Measurements from ENCODE around the gene ST6GALNAC2. TPM values are rescaled to one million over a fixed set of nuclear protein-coding genes. Genes with fewer than 3 reads are reported as not detected.

Gene ST6GALNAC2
- total and polyA plus RNA-seq, 2 experiments from 2014 or later, result 0.31 TPM; not detected in 1

GRCh38 chr17:76625496-76625895, 39.8 kb upstream of the ST6GALNAC2 start:
- Histone ChIP-seq H2AFZ (no peak overlapping the region), H3F3A (replicated peaks; ENCODE audit: low read depth) (no peaks in the 10 kb centered on the region), H3K27ac (ENCODE audit: low read depth) (no peak overlapping the region), H3K36me3 (ENCODE audit: insufficient read depth) (no peaks in the 10 kb centered on the region), H3K9me2 (ENCODE audit: insufficient read depth) (no peaks in the 10 kb centered on the region), H3K79me2 (replicated peaks; ENCODE audit: insufficient read depth) (no peaks in the 10 kb centered on the region), H3K4me2 (no peak overlapping the region), H4K20me1 (replicated peaks; ENCODE audit: insufficient read depth) (0 out of 2 replicates have a peak, but pooled peaks cover 3% of the 10 kb centered on the region), H3K27me3 (ENCODE audit: insufficient read depth) (no peaks in the 10 kb centered on the region), H3K4me3 (no peak overlapping the region), H3K4me1 (ENCODE audit: insufficient read depth) (peaks cover 3% of the 10 kb centered on the region)
- ATAC-seq (no peak), DNase-seq (ENCODE audit: low spot score) (no peak)
- peaks cover 11% of the 10 kb centered on the region for H3K4me1 Mint-ChIP-seq
- no peaks in the 10 kb centered on the region for H3K36me3 Mint-ChIP-seq (ENCODE audit: low read depth)
- H3K9me3 Mint-ChIP-seq, result no peaks in the 10 kb centered on the region
- TF ChIP-seq ZNF114 (CRISPR knock-in tag; IDR thresholded peaks at IDR 0.05) (no peak), NANOG (IDR thresholded peaks at IDR 0.05; ENCODE audit: borderline replicate concordance) (no peak), ZNF331 (CRISPR knock-in tag; IDR thresholded peaks at IDR 0.05; ENCODE audit: low read depth) (no peak), CREB1 (CRISPR knock-in tag; IDR thresholded peaks at IDR 0.05; ENCODE audit: low read depth) (no peak)
- TF ChIP-seq, protein P1, sequence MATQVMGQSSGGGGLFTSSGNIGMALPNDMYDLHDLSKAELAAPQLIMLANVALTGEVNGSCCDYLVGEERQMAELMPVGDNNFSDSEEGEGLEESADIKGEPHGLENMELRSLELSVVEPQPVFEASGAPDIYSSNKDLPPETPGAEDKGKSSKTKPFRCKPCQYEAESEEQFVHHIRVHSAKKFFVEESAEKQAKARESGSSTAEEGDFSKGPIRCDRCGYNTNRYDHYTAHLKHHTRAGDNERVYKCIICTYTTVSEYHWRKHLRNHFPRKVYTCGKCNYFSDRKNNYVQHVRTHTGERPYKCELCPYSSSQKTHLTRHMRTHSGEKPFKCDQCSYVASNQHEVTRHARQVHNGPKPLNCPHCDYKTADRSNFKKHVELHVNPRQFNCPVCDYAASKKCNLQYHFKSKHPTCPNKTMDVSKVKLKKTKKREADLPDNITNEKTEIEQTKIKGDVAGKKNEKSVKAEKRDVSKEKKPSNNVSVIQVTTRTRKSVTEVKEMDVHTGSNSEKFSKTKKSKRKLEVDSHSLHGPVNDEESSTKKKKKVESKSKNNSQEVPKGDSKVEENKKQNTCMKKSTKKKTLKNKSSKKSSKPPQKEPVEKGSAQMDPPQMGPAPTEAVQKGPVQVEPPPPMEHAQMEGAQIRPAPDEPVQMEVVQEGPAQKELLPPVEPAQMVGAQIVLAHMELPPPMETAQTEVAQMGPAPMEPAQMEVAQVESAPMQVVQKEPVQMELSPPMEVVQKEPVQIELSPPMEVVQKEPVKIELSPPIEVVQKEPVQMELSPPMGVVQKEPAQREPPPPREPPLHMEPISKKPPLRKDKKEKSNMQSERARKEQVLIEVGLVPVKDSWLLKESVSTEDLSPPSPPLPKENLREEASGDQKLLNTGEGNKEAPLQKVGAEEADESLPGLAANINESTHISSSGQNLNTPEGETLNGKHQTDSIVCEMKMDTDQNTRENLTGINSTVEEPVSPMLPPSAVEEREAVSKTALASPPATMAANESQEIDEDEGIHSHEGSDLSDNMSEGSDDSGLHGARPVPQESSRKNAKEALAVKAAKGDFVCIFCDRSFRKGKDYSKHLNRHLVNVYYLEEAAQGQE (IDR thresholded peaks at IDR 0.05; ENCODE audit: unreplicated experiment), result no peak
- H3K27me3 Mint-ChIP-seq (ENCODE audit: insufficient read depth, low read depth, poor library complexity), result peaks cover 6% of the 10 kb centered on the region
- no peak overlapping the region for H3K27ac Mint-ChIP-seq
- no peak overlapping the region for H3K4me3 Mint-ChIP-seq

DNA sequence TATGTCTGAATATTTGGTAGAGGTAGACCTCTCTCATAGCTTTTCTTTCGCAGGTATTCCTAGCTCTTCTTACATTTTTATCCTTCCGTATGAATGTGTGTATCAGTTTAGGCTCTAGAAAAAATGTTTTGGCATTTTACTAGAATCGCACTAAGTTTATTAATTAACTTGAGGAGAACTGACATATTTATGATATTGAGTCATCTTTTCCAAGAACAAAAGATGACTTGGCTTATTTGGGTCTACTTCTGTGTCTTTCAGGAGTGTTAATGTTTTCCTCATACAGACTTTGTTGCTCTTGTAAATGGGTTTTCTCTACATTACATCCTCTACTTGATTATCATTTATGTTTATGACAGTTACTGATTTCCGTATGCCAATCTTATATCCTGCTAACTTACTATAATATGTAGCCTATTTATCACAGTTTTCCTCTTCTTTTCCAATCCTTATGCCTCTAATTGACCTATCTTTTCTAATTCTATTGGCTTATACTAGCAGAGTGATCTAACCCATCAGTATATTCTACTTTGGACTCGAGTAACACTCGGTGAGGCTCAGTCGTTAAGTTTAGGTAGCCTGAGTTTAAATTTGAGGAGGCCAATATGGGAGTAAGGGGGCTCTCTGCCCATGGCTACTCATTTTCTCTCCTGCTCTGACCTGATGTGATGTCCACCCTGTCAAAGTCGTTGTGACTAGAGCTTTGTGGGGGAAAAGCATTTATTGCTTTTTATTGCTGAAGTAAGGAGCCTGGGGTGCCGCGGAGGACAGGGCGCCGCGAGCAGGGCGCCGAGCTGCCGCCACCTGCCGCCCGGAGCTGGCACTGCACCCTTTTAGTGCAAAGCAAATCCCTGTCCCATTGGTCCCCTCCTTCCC, 37.8 kb upstream of the ST6GALNAC2 start:
- H3K9me2 ChIP-seq (ENCODE audit: insufficient read depth), result no peaks in the 10 kb centered on the region

More for the DNA sequence above, 37.8 kb upstream of the ST6GALNAC2 start:
- Histone ChIP-seq H3K4me3 (no peak overlapping the region), H3K36me3 (ENCODE audit: insufficient read depth) (no peaks in the 10 kb centered on the region), H3K4me2 (0 out of 2 replicates have a peak overlapping the region, but pooled peaks have one; percentile 33), H3K79me2 (replicated peaks; ENCODE audit: insufficient read depth) (no peaks in the 10 kb centered on the region), H3K27me3 (ENCODE audit: insufficient read depth) (no peaks in the 10 kb centered on the region), H3K4me1 (ENCODE audit: insufficient read depth) (no peaks in the 10 kb centered on the region), H2AFZ (no peak overlapping the region), H3F3A (replicated peaks; ENCODE audit: low read depth) (no peaks in the 10 kb centered on the region), H3K27ac (ENCODE audit: low read depth) (no peak overlapping the region), H4K20me1 (replicated peaks; ENCODE audit: insufficient read depth) (0 out of 2 replicates have a peak, but pooled peaks cover 3% of the 10 kb centered on the region)
- Mint-ChIP-seq H3K4me3 (no peak overlapping the region), H3K4me1 (no peaks in the 10 kb centered on the region), H3K27me3 (ENCODE audit: insufficient read depth, low read depth, poor library complexity) (peaks cover 3% of the 10 kb centered on the region), H3K27ac (no peak overlapping the region), H3K9me3 (no peaks in the 10 kb centered on the region), H3K36me3 (ENCODE audit: low read depth) (no peaks in the 10 kb centered on the region)
- DNase-seq (ENCODE audit: low spot score), result peak; percentile 82
- ATAC-seq, result peak; percentile 98
- TF ChIP-seq EZH2phosphoT487 (IDR thresholded peaks at IDR 0.05; ENCODE audit: unreplicated experiment), result no peak
- TF ChIP-seq, protein P1 (IDR thresholded peaks at IDR 0.05; ENCODE audit: unreplicated experiment), result no peak
- TF ChIP-seq, protein P2, sequence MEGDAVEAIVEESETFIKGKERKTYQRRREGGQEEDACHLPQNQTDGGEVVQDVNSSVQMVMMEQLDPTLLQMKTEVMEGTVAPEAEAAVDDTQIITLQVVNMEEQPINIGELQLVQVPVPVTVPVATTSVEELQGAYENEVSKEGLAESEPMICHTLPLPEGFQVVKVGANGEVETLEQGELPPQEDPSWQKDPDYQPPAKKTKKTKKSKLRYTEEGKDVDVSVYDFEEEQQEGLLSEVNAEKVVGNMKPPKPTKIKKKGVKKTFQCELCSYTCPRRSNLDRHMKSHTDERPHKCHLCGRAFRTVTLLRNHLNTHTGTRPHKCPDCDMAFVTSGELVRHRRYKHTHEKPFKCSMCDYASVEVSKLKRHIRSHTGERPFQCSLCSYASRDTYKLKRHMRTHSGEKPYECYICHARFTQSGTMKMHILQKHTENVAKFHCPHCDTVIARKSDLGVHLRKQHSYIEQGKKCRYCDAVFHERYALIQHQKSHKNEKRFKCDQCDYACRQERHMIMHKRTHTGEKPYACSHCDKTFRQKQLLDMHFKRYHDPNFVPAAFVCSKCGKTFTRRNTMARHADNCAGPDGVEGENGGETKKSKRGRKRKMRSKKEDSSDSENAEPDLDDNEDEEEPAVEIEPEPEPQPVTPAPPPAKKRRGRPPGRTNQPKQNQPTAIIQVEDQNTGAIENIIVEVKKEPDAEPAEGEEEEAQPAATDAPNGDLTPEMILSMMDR (conservative IDR thresholded peaks at IDR 0.05; ENCODE audit: low read depth in 2 of 2), result peak; percentile 83 to 88
- no peak for TF ChIP-seq POLR2AphosphoS5 (IDR thresholded peaks at IDR 0.05; ENCODE audit: low read depth)

All from GM23338 (cell line).